Fibroblast of the aortic adventitia (primary cell): ENCODE results near the gene C2orf92. TPM values are rescaled to one million over a fixed set of nuclear protein-coding genes. Genes with fewer than 3 reads are reported as not detected.

Source experiments
- DNase-seq: peaks from one replicate; pipeline ENCODE4 v3.0.0-alpha.2; 2010; ENCODE audit warnings: low read depth
- H3K4me3 ChIP-seq: 2 replicates; pipeline ENCODE4 v1.5.1; 2011; ENCODE audit warnings: low read depth, mild to moderate bottlenecking, control low read depth, low read length, moderate library complexity
- CTCF ChIP-seq: IDR thresholded peaks from 2 replicates; pipeline ENCODE4 v1.5.1; 2011; ENCODE audit warnings: mild to moderate bottlenecking, low read length, control low read depth, inconsistent platforms; ENCODE audit not compliant: insufficient read depth
- total RNA-seq: library from RNA; depleted of rRNA; stranded (reverse); fragments of >200 nt; gene quantifications from 2 replicates; pipeline ENCODE4 v1.2.3, GENCODE V29; 2012; ENCODE audit warnings: low replicate concordance

C2orf92 gene
- total RNA-seq, 1 donor, result 2.0 TPM

GRCh38 chr2:97714950-97715652 is 45.6 kb downstream of the C2orf92 start:
- no peak for TF ChIP-seq CTCF
- no peak for DNase-seq
- no peak overlapping the region for H3K4me3 ChIP-seq

- no peak overlapping the region for H3K4me3 ChIP-seq
- no peak for TF ChIP-seq CTCF
- no peak for DNase-seq
Measured at GRCh38 chr2:97715951-97716694, 46.6 kb downstream of the C2orf92 start.

GRCh38 chr2:97716695-97717612 is 47.4 kb downstream of the C2orf92 start:
- H3K4me3 ChIP-seq, result no peak overlapping the region
- TF ChIP-seq CTCF, result no peak
- no peak for DNase-seq

- TF ChIP-seq CTCF, result no peak
- no peak for DNase-seq
- H3K4me3 ChIP-seq, result no peak overlapping the region
Measured at GRCh38 chr2:97717613-97717995, 48.1 kb downstream of the C2orf92 start.

GRCh38 chr2:97718051-97718882 is 48.8 kb downstream of the C2orf92 start:
- TF ChIP-seq CTCF, result no peak
- DNase-seq, result no peak
- H3K4me3 ChIP-seq, result no peak overlapping the region

- no peak overlapping the region for H3K4me3 ChIP-seq
- no peak for DNase-seq
- no peak for TF ChIP-seq CTCF
Measured at GRCh38 chr2:97718942-97719341, 49.4 kb downstream of the C2orf92 start.
